ENCODE results near the gene KIFC3.

DNA sequence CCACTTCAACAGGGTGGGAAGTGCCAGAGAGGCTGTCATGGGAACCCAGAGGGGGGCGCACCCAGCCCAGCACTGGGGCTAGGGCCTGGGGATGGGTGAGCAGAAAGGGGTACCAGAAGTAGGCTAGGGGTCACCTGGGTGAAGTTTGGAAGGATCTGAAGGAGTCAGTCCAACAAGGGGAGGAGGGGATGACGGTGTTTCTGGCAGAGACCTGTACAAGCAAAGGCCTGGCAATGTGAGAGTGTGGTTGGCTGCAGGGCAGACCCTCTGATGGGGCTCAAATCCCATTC, 80.1 kb downstream of the KIFC3 start:
- TF ChIP-seq POLR2AphosphoS5 (IDR thresholded peaks at IDR 0.05; ENCODE audit: insufficient read depth in 1 of 2, low read depth in 1 of 2): no peak
- TF ChIP-seq POLR2A (IDR thresholded peaks at IDR 0.05): no peak
- TF ChIP-seq, protein P1, sequence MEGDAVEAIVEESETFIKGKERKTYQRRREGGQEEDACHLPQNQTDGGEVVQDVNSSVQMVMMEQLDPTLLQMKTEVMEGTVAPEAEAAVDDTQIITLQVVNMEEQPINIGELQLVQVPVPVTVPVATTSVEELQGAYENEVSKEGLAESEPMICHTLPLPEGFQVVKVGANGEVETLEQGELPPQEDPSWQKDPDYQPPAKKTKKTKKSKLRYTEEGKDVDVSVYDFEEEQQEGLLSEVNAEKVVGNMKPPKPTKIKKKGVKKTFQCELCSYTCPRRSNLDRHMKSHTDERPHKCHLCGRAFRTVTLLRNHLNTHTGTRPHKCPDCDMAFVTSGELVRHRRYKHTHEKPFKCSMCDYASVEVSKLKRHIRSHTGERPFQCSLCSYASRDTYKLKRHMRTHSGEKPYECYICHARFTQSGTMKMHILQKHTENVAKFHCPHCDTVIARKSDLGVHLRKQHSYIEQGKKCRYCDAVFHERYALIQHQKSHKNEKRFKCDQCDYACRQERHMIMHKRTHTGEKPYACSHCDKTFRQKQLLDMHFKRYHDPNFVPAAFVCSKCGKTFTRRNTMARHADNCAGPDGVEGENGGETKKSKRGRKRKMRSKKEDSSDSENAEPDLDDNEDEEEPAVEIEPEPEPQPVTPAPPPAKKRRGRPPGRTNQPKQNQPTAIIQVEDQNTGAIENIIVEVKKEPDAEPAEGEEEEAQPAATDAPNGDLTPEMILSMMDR (IDR thresholded peaks at IDR 0.05): no peak

Measured in vagina (tissue), 2 donors.